Panc1 (cell line): ENCODE data around the gene ZNF333. TPM values are rescaled to one million over a fixed set of nuclear protein-coding genes. Genes with fewer than 3 reads are reported as not detected.

Experiments used
- ATAC-seq: fragments of 200-7000 bp; cut with Tn5 transposase; 2 replicates; pipeline ENCODE4 v1.9.1; 2020; ENCODE audit warnings: mild to moderate bottlenecking, moderate library complexity
- BruUV-seq: library from RNA; stranded (reverse); fragments of 400-500 nt; replicated peaks from 2 replicates; lab custom pipeline; 2021; lab: Mats Ljungman, UMichigan
- CTCF ChIA-PET: fragments of 300-600 bp; sonication (Branson Sonifier 250); formaldehyde crosslinking; loops from one replicate; lab custom pipeline; 2022; ENCODE audit warnings: antibody characterized with exemption; lab: Charles Lee
- POLR2A ChIA-PET: fragments of 300-600 bp; sonication (Branson Sonifier 250); formaldehyde crosslinking; loops from one replicate; lab custom pipeline; 2022; ENCODE audit warnings: antibody characterized with exemption; lab: Charles Lee
- DNase-seq: peaks from one replicate; pipeline ENCODE4 v3.0.0-alpha.2; 2010; ENCODE audit warnings: low read depth, low spot score
- H3K27ac ChIP-seq: 2 replicates; pipeline ENCODE4 v1.5.1; 2011; ENCODE audit warnings: mild to moderate bottlenecking, low read length, inconsistent platforms
- H3K27me3 ChIP-seq: fragments of 200-500 bp; sonication (Bioruptor generic); 2 replicates; pipeline ENCODE4 v1.6.0; 2014; ENCODE audit warnings: low read length, inconsistent platforms; ENCODE audit not compliant: control insufficient read depth, insufficient read depth
- H3K36me3 ChIP-seq: fragments of 200-500 bp; sonication (Bioruptor generic); 2 replicates; pipeline ENCODE4 v1.5.1; 2014; ENCODE audit warnings: inconsistent platforms, mild to moderate bottlenecking, low read length, moderate library complexity; ENCODE audit not compliant: control insufficient read depth, insufficient read depth
- H3K4me1 ChIP-seq: 2 replicates; pipeline ENCODE4 v1.5.1; 2011; ENCODE audit warnings: inconsistent platforms, mild to moderate bottlenecking, low read length, moderate library complexity; ENCODE audit not compliant: control insufficient read depth, insufficient read depth
- H3K4me3 ChIP-seq, 2 experiments: 2 replicates each; pipeline ENCODE4 v1.5.1; 2011 to 2012; ENCODE audit warnings: low read depth in 2 of 2, low read length in 2 of 2, mild to moderate bottlenecking in 2 of 2, inconsistent platforms in 1 of 2, moderate library complexity in 1 of 2
- H3K9me3 ChIP-seq: fragments of 200-500 bp; sonication (Bioruptor generic); 2 replicates; pipeline ENCODE4 v1.5.1; 2014; ENCODE audit warnings: low read depth, mild to moderate bottlenecking, inconsistent platforms, low read length, moderate library complexity; ENCODE audit not compliant: control insufficient read depth, insufficient read depth
- CTCF ChIP-seq: fragments of 450-650 bp; IDR thresholded peaks from 2 replicates; pipeline ENCODE4 v1.5.1; 2017; ENCODE audit warnings: mild to moderate bottlenecking
- POLR2AphosphoS5 ChIP-seq: IDR thresholded peaks from 2 replicates; pipeline ENCODE4 v1.6.1; 2012; ENCODE audit warnings: mild to moderate bottlenecking, low read depth, low read length, moderate library complexity
- REST ChIP-seq, 2 experiments: IDR thresholded peaks; 2 replicates each; pipeline ENCODE4 v1.6.1; 2011 to 2012; ENCODE audit warnings: low read depth in 2 of 2, control low read depth in 1 of 2, low read length in 1 of 2, mild to moderate bottlenecking in 1 of 2, moderate library complexity in 1 of 2; ENCODE audit not compliant: insufficient read depth in 1 of 2
- SIN3A ChIP-seq: IDR thresholded peaks from 2 replicates; pipeline ENCODE4 v1.6.1; 2012; ENCODE audit warnings: low read depth, mild to moderate bottlenecking, low read length, moderate library complexity, borderline replicate concordance; ENCODE audit not compliant: insufficient read depth
- TCF7L2 ChIP-seq: IDR thresholded peaks from 2 replicates; pipeline ENCODE4 v1.6.1; 2011; ENCODE audit warnings: mild to moderate bottlenecking, low read depth, low read length, inconsistent platforms
- in situ Hi-C: cut with HindIII; loops from 2 replicates; pipeline ENCODE4 v1.10.0; 2016; ENCODE audit warnings: low sequenced_read_pairs, low pct_unique_long_range_greater_than_20kb
- intact Hi-C: fragments of 100-400 bp; cut with micrococcal nuclease; formaldehyde crosslinking; loops from one replicate; pipeline ENCODE4 v1.10.0; 2022; ENCODE audit not compliant: unreplicated experiment
- total RNA-seq: library from RNA; stranded (reverse); gene quantifications from one replicate; pipeline ENCODE4 v1.2.1, GENCODE V29; 2021; ENCODE audit not compliant: unreplicated experiment

The ZNF333 gene
- total RNA-seq, 1 experiment from 2014 or later: 9.2 TPM

- no peaks in the 10 kb centered on the region; the same call in 1 of the 2 replicates for H3K36me3 ChIP-seq
- no TSS peak for BruUV-seq
Measured at GRCh38 chr19:14719162-14719561, 29.3 kb downstream of the ZNF333 start.

GRCh38 chr19:14722127-14722526 lies 32.3 kb downstream of the ZNF333 start:
- Histone ChIP-seq H3K27ac (no peak overlapping the region), H3K4me3 (no peak overlapping the region), H3K9me3 (peaks cover 46% of the 10 kb centered on the region), H3K36me3 (no peaks in the 10 kb centered on the region; the same call in 1 of the 2 replicates), H3K27me3 (no peaks in the 10 kb centered on the region), H3K4me1 (no peaks in the 10 kb centered on the region)
- in situ Hi-C loops: no loop called here
- no TSS peak for BruUV-seq
- TF ChIP-seq POLR2AphosphoS5 (no peak), REST (IDR thresholded peaks at IDR 0.05; ENCODE audit: insufficient read depth in 1 of 2, low read depth in 2 of 2, low read length in 1 of 2) (no peak), SIN3A (no peak), CTCF (no peak), TCF7L2 (no peak)
- POLR2A ChIA-PET: no interaction called here
- DNase-seq (no peak), ATAC-seq (no peak)
- CTCF ChIA-PET: no interaction called here
- intact Hi-C loops: no loop called here

More at GRCh38 chr19:14719162-14719561, 29.3 kb downstream of the ZNF333 start:
- CTCF ChIA-PET: no interaction called here
- H3K4me1 ChIP-seq: no peaks in the 10 kb centered on the region
- H3K4me3 ChIP-seq: no peak overlapping the region
- DNase-seq: no peak
- no peak for ATAC-seq
- H3K9me3 ChIP-seq: peaks cover 52% of the 10 kb centered on the region
- H3K27me3 ChIP-seq: no peaks in the 10 kb centered on the region
- in situ Hi-C loops: no loop called here
- intact Hi-C loops: no loop called here
- no peak overlapping the region for H3K27ac ChIP-seq
- TF ChIP-seq POLR2AphosphoS5 (no peak), REST (IDR thresholded peaks at IDR 0.05; ENCODE audit: insufficient read depth in 1 of 2, low read depth in 2 of 2, low read length in 1 of 2) (no peak), CTCF (no peak), SIN3A (no peak), TCF7L2 (no peak)
- POLR2A ChIA-PET: no interaction called here
